Right ventricle myocardium superior (tissue), 1 donor: ENCODE data around the gene RRAGC. TPM values are rescaled to one million over a fixed set of nuclear protein-coding genes. Genes with fewer than 3 reads are reported as not detected.

Experiments
- ATAC-seq: fragments of 200-7000 bp; cut with Tn5 transposase; one replicate; pipeline ENCODE4 v1.9.1; 2020; ENCODE audit warnings: mild to moderate bottlenecking; ENCODE audit not compliant: poor library complexity
- DNase-seq: peaks from one replicate; pipeline ENCODE4 v3.0.0-alpha.2; 2020
- intact Hi-C: fragments of 100-400 bp; cut with DNase I; formaldehyde crosslinking; loops from one replicate; pipeline ENCODE4 v1.11.2; 2022
- long read RNA-seq: library from polyadenylated mRNA; unstranded; transcript quantifications from one replicate; pipeline ENCODE4 v2.0.0, GENCODE V29; 2021
- total RNA-seq: library from RNA; stranded (reverse); fragmentation: NEBNext Ultra II Directional; extraction: Animal tissue kit (Norgen Biotek cat#: 25700); gene quantifications from one replicate; pipeline ENCODE4 v1.2.1, GENCODE V29; 2021
- donor health status: DM: no; HTN: yes; CAD: no; lungs with severe emphysema.

Gene RRAGC, protein sequence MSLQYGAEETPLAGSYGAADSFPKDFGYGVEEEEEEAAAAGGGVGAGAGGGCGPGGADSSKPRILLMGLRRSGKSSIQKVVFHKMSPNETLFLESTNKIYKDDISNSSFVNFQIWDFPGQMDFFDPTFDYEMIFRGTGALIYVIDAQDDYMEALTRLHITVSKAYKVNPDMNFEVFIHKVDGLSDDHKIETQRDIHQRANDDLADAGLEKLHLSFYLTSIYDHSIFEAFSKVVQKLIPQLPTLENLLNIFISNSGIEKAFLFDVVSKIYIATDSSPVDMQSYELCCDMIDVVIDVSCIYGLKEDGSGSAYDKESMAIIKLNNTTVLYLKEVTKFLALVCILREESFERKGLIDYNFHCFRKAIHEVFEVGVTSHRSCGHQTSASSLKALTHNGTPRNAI
- 22.0 TPM for total RNA-seq
- long read RNA-seq, transcript RRAGC-201 (7 exons, 2,732 nt): major isoform, 63 of 66 reads
- long read RNA-seq, partial matches to known transcripts: 0 of 66 reads
- long read RNA-seq, other reads (novel, unspliced or antisense): 3 of 66 reads

DNA sequence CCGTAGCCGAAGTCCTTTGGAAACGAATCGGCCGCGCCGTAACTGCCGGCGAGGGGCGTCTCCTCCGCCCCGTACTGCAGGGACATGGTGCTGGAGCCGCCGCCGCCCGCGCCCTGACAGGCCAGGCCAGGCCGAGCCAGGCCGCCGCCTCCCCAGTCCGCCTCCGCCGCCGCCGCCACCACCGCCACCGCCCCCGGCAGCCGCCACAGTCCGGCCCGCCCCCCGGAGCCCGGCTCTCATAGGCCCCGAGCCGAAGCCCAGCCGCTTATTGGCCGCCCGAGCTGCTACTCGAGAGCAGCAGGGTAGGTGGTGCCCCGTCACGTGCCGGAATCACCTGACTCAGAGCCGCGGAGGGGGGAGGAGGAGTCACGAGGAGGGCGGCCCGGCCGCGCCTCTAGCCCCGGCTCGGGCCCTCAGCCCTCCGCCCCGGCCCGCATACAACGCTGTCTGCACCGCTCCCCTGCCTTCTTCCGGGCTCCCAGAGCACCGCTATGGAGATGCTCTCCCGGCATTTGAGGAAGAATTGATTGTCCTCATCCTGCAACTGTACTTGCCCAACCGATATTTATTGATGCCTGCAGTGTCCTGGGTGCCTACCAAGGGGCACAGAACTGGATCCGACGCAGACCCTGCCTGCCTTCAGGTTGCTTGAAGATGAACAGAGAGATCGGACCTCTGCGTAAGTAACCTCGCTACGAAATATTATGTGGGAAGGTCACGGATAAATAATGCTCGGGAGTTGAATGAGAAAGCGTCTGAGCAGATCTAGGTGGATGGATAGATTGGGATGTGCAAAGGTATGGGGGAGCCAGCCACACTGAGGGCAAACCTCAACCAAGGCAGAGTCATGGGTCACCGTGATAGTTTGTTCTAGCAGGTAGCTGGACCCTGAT, at the start of gene RRAGC:
RRAGC (minus strand) TSS at position 212 of the 893 bp plus-strand sequence; CDS start at position 86, 126 bp downstream.
- intact Hi-C loops: no loop called here
- peak; percentile 97 for ATAC-seq
- peak; percentile 100 for DNase-seq

DNA sequence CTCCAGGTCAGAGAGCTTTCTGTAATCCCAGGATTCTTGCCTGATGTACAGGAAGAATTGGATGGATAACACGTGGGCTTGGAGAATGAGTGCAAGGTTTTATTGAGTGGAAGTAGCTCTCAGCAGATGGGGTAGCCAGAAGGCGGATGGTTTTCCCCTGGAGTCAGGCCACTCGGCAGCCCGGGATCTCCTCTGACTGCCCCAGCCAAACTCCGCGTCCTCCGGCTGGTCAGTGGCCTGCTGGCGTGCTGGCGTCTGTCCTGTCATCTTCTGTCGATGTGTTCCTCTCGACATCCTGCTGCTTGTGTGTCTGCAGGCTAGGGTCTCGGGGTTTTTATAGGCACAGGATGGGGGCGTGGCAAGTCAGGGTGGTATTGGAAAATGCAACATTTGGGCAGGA, 49.2 kb upstream of the RRAGC start:
- intact Hi-C loops: no loop called here
- no peak for ATAC-seq
- DNase-seq: no peak

DNA sequence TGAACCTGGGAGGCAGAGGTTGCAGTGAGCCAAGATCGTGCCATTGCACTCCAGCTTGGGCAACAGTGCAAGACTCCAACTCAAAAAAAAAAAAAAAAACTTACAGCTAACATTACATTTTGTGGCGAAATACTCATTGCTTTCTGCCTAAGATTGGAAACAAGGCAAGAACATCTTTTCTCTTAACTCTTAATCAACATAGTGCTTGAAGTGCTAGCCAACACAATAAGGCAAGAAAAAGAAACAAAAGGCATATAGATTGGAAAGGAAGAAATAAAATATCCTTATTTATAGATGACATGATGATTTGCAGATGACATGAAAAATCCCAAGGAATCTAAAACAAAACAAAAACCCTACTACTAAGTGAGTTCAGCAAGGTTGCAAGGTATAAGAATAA, 46.4 kb upstream of the RRAGC start:
- no peak for DNase-seq
- intact Hi-C loops: no loop called here
- ATAC-seq: no peak

DNA sequence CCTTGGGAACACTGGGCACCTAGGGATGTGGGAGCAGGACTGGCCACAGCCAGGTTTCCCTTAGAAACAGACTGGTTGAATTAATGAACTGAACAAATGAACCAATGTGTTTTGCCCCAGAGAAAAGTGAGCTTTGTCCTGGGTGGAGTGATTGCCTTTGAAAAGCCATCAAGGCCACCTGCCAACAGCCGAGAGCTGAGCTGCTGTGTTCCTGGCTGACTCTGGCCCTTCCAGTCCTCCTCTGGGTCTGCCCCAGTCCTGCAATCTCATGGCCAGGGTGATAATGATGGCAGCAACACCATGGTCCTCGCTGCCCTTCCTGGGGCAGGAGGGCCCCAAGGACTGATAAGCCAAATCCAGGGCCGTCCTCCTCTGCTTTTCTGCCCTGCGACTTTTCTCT, 40.0 kb upstream of the RRAGC start:
- DNase-seq (no peak), ATAC-seq (peak; percentile 45)
- intact Hi-C loops: no loop called here

DNA sequence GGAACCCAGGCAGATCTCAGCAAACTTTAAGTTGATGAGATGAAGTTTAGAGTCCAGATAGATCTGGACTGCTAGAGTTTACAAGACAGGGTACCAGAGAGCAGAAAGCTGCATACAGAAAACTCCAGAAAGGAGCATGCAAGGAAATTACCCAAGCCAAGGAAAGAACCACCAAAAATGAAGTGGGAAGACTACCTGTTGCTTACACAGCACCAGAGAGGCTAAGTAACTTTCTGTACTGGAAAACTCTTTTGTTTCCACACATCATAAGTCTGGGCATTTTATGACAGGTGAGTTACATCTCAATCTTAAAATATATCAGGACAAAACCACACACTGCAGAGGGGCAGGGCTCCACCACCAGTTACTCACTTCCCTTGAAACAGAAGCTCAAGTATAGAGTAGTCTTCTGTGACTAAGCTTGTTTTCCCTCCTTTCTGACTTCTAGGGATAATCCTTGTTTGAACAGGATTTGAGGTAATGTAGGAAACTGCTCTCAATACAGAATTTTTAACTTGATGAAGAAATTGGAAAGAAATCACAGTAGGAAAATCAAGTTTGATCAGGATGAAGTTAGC, 39.2 kb upstream of the RRAGC start:
- ATAC-seq (no peak), DNase-seq (no peak)
- intact Hi-C loops: no loop called here

DNA sequence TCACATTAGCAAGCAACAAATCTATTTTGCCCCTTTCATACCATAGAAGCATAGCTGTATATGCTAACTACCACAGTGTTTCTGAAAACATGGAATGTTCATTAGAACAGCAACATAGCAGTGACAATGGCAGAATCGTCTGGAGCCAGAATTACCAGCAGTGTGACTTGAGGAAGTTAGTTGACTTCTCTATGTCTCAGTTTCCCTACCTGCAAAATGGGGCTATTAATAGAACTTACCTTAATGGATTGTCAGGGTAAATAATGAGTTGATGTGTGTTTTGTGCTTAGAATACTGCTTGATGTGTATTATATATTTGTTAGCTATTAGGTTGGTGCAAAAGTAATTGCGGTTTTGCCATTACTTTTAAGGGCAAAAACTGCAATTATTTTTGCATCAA, 36.6 kb upstream of the RRAGC start:
- no peak for ATAC-seq
- no peak for DNase-seq

DNA sequence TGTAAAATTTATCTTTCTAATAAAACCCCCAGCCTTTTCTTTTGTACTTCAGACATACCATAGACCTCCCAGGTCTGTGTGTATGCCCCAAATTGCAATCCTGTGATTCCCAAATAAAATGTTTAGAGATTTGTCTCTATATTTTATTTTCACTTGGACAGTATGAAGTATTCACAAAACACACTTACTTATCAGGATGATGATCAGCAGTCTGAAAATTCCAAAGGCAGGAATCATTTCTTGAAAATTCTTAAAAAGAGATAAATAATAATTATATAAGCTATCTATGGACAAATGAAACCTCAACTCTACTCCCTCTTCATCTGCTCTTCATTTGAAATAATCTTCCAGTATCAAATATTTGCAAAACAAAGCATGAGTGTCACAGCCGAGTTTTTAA, 33.4 kb upstream of the RRAGC start:
- intact Hi-C loops: no loop called here
- no peak for DNase-seq
- ATAC-seq: no peak

More for the DNA sequence above, 36.6 kb upstream of the RRAGC start:
- intact Hi-C loops: no loop called here

DNA sequence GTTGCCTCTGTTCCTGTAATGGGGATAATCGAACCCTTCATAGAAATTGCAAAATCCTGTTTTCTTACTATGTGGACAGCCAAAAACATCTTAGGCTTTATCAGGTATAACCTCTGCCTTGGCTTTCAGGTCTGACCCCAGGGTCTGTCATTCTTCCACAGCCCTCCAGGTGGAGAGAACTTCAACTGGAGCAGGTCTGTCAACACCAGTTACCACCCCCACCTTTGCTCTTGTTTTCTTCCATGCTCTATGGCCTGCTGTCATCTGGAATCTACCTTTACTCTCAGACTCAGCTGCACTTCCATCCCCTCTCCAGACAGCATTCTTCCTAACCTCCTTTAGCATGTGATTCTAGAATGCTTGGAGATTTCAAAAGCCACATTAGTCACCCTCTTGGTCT, 32.2 kb upstream of the RRAGC start:
- no peak for ATAC-seq
- no peak for DNase-seq
- intact Hi-C loops: no loop called here

DNA sequence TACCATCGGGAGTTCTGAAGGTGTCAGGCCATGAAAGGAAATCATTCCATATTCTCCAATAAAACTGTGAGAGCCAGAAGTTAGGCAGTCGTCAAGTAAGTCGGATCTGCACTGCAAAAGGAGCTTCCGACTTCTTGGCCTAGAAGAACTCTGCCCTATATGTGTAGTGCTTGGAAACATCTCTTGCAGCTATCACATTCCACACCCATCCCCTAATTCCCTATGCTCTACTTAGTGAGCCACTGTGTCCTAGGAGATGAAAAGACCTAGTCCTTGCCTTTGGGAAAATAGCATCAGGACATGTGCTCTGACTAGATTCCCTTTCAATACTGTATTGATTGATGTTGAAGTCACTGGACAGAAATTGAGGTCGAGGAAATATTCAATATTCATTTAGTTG, 30.0 kb upstream of the RRAGC start:
- intact Hi-C loops: no loop called here
- ATAC-seq (no peak), DNase-seq (no peak)

DNA sequence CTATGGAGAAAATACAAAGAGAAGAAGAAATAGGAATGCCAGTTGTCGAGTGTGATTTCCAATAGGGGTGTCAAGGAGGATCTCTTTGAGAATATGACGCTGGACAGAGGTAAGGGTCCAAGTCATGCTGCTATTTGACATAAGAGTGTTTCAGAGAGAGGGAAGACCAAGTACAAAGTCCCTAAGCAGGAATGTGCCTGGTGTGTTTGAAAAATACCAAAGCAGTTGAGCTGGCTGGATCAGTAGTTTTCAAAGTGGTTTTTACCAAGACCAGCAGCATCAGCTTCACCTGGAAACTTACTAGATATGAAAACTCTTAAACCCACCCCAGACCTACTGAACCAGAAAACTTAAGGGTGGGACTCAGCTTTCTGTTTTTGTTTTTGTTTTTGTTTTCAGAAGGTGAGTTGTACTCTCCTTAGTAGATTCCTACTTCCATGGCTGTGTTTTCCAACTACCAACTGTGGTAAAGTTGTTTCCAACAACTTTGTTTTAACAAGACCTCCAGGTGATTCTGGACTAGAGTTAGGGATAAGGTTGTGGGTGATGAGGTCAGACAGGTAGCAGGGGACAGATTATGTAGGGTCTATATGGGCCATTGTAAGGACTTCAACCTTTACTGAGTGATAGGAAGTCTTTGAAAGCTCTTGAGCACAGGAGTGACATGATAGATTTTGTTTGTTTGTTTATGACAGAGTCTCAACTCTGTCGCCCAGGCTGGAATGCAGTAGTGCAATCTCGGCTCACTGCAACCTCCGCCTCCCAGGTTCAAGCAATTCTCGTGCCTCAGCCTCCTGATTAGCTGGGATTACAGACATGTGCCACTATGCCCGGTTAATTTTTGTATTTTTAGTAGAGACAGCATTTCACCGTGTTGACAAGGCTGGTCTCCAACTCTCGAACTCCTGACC, 29.1 kb upstream of the RRAGC start:
- DNase-seq (no peak), ATAC-seq (no peak)
- intact Hi-C loops: no loop called here

DNA sequence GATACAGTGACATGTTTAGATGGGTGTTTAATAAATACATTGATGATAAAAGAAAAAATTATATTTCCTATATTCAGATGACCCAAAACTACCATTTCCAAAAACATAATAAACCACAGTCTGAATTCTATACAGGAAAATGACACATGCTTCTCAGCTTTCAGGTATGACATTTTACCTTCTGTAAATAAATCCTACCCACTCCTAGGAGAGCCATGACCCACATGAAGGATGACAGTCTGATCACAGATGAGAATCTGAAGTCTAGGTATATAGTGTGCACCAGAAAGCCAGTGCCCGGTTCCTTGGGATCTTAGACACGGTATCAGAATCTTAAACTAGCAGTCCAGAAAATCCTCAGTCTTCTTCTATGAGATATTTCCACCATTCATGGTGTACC, 25.5 kb upstream of the RRAGC start:
- intact Hi-C loops: no loop called here
- ATAC-seq (no peak), DNase-seq (no peak)

DNA sequence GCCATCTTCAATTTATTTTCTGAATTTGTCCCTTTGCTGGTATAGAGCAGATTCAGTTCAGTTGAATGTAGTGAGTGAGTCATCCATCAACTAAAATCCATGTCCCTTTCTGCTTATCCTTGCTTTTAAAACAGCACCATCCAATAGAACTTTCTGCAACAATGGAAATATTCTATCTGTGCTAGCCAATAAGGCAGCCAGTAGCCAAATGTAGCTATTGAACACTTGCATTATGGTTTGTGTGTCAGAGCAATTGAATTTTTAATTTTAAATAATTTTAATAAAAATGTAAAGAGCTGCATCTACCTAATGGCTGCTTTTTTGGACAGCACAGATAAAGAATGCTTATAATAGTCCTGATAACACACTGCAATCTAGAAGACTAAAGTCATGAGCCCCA, 21.9 kb upstream of the RRAGC start, which contains the start of gene GJA9:
GJA9 (minus strand) TSS at position 101 of the 400 bp plus-strand sequence. CDS start 5,489 bp downstream, outside the sequence.
- intact Hi-C loops: no loop called here
- ATAC-seq (no peak), DNase-seq (no peak)

DNA sequence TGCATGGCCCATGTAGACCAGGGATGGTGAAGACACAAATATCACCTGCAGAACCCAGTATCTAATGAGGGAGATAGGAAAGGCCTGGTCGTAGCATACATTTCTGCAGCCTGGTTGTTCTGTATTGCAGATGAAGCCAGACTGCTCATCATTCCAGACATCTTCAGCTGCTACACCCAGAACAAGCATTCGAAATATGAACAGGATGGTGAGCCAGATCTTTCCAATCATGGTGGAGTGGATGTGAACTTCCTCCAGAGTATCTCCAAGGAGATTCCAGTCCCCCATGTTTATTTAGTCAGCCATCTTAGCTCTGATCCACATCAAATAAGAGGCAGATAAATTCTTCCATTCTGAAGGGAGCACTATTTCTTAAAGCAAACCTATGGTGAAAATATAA, 16.2 kb upstream of the RRAGC start:
- ATAC-seq (no peak), DNase-seq (no peak)
- intact Hi-C loops: no loop called here

DNA sequence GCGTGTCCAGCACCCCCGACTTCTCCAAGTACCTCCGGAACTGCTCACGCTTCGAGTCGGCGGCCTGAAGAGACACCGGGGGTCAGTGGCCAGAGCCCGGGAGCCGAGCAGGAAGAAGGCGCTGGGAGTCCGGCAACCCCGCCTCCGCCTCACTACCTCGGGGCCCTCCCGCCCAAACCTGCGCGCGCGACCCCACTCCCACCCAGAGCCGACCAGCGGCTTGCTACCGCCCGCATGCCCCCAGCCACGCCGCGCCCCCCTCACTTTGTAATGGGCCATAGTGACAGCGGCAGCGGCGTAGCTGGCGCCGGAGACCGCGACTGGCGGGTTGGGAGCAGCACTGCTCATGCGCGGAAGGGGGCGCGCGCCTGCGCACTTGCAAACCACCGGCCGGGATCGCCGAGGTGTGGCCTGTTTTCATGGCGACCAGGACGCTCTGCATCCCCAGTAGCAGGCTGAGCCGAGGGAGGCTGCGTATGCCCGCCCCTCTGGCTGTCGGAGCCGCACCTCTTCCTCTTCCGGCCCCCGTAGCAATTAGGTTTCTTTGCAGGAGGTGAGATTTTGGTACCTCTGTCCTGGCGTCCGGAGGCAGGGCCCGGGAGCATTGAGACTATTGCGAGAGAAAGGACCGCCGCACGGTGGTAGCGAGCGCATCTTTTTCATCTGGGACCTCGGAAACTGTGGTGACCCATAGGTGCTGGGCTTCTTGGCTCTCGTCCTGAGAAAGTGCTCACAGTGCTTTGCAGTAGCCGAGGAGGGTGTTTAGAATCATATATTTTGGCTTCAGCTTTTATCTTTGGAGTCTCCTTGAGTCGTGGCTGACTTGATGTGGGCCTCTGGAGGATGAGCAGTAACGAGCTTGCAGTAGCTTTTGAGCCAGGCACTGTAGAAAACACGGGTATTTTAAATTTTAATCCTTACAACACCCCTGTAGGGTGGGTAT, 13.7 kb upstream of the RRAGC start, which contains the start of gene MYCBP:
MYCBP (minus strand) TSS at position 322 of the 943 bp plus-strand sequence; CDS start at position 279, 43 bp downstream.
- peak; percentile 97 for DNase-seq
- intact Hi-C loops: no loop called here
- ATAC-seq: peak; percentile 99

DNA sequence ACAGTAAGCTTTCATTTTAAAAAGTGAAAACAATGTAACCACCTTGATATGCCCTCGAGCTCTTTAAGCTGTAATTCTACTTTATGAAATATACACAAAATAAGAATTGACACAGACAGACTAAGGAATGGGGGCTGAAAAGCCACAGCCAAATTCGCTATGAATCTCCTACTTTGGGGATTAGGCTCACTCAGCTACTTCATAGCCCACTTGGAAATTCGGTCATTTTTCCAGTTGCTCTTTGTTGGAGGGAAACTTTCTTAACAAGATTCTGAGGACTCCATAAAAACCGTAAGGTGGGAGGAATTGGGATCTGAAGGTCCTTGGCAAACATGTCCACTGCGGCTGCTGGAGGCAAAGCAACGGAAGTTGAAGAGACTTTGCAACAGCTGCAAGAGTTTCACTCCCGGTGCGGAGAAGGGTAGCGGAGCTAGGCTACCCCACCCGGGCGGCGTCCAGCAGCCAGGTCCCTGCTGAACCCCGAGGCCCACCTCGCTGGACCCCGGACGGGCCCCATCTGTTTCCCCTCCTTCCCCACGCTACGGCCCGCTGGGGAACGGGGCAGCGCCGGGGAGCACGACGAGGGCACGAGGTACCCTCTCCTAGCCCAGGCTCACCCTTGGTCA, 12.9 kb upstream of the RRAGC start:
- no peak for DNase-seq
- no peak for ATAC-seq
- intact Hi-C loops: no loop called here

DNA sequence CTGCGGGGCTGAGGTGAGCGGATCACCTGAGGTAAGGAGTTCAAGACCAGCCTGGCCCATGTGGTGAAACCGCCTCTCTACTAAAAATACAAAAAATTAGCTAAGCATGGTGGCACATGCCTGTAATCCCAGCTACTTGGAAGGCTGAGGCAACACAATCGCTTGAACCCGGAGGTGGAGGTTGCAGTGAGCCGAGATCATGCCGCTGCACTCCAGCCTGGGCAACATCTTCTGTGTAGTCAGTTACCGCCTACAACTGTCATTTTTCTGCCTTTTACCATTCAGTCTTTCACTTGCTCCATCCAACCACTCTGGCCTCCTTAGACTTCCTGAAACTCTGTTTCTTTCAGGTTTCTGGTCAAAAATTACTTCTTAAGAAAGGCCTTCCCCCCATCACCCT, 11.4 kb upstream of the RRAGC start:
- intact Hi-C loops: no loop called here
- DNase-seq (no peak), ATAC-seq (no peak)

DNA sequence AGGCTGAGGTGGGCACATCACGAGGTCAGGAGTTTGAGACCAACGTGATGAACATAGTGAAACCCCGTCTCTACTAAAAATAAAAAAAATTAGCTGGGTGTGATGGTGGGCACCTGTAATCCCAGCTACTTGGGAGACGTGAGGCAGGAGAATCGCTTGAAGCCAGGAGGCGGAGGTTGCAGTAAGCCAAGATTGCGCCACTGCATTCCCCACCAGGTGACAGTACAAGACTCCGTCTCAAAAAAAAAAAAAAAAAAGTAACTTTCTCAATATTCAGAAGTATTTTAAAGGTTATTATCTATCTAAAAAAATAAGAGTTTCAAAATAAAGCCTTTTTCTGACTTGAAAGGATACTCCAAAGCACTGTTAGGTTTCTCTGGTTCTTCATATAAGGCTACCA, 7.6 kb upstream of the RRAGC start:
- ATAC-seq: no peak
- no peak for DNase-seq
- intact Hi-C loops: loop anchor here (5.0 kb wide), 1 partner anchor 125 kb away; the partner anchor contains the start of gene AKIRIN1
